ENCODE data around the gene SCFD2. TPM values are rescaled to one million over a fixed set of nuclear protein-coding genes. Genes with fewer than 3 reads are reported as not detected.
"Not testable (repeated sequence)": the region's sequence is repeated elsewhere in the genome, so short reads cannot be mapped to it uniquely, and the experiment has no call there.

Gene SCFD2
- total RNA-seq, 1 experiment from 2014 or later, result 8.4 TPM

DNA sequence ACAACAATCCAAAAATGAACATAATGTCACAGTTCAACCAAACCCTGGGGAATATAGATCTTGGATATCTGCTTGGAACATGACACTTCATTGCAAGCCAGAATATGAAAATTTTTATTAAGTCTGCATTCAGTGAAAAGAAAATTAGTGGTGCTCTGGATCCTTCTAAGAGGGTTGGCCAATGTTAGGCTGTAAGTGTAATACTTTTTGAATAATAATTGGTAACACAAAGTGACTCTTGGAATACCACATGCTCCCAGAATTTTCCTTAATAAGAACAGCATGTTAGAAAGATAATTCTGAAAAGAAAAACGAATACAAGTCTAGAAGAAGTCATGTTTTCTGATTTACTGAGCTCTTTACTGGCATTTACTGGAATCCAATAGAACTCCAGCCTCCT is 328.0 kb downstream of the SCFD2 start:
- Histone ChIP-seq H3K9me3 (ENCODE audit: low read depth, low read length, poor library complexity, severe bottlenecking) (no peaks in the 10 kb centered on the region), H3K4me3 (ENCODE audit: low read depth, low read length, poor library complexity, severe bottlenecking) (no peak overlapping the region), H3K27ac (ENCODE audit: low read depth, low read length, poor library complexity, severe bottlenecking) (no peak overlapping the region), H3K4me1 (ENCODE audit: insufficient read depth, low read length, poor library complexity, severe bottlenecking) (peaks cover 3% of the 10 kb centered on the region), H3K27me3 (replicated peaks; ENCODE audit: insufficient read depth, low read depth, low read length, poor library complexity) (no peaks in the 10 kb centered on the region), H3K36me3 (ENCODE audit: insufficient read depth, low read length, poor library complexity, severe bottlenecking) (no peaks in the 10 kb centered on the region)
- intact Hi-C loops (cut with micrococcal nuclease; ENCODE audit: unreplicated experiment), result no loop called here
- TF ChIP-seq, protein P1, sequence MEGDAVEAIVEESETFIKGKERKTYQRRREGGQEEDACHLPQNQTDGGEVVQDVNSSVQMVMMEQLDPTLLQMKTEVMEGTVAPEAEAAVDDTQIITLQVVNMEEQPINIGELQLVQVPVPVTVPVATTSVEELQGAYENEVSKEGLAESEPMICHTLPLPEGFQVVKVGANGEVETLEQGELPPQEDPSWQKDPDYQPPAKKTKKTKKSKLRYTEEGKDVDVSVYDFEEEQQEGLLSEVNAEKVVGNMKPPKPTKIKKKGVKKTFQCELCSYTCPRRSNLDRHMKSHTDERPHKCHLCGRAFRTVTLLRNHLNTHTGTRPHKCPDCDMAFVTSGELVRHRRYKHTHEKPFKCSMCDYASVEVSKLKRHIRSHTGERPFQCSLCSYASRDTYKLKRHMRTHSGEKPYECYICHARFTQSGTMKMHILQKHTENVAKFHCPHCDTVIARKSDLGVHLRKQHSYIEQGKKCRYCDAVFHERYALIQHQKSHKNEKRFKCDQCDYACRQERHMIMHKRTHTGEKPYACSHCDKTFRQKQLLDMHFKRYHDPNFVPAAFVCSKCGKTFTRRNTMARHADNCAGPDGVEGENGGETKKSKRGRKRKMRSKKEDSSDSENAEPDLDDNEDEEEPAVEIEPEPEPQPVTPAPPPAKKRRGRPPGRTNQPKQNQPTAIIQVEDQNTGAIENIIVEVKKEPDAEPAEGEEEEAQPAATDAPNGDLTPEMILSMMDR (conservative IDR thresholded peaks at IDR 0.05; ENCODE audit: low read depth, low read length), result no peak
- TF ChIP-seq EZH2 (IDR thresholded peaks at IDR 0.05; ENCODE audit: borderline replicate concordance, low read depth, low read length, poor library complexity, severe bottlenecking), result no peak
- ChIA-PET POLR2A (ENCODE audit: low non-redundant PET) (no interaction called here), CTCF (no interaction called here)
- DNase-seq (ENCODE audit: low spot score), result no peak
- no TSS peak for BruUV-seq (replicated peaks)

GRCh38 chr4:53032908-53033307 is 333.0 kb downstream of the SCFD2 start:
- BruUV-seq (replicated peaks); H3K9me3 ChIP-seq (ENCODE audit: low read depth, low read length, poor library complexity, severe bottlenecking); H3K4me3 ChIP-seq (ENCODE audit: low read depth, low read length, poor library complexity, severe bottlenecking); CTCF ChIA-PET; intact Hi-C loops (cut with micrococcal nuclease; ENCODE audit: unreplicated experiment); H3K36me3 ChIP-seq (ENCODE audit: insufficient read depth, low read length, poor library complexity, severe bottlenecking); H3K27ac ChIP-seq (ENCODE audit: low read depth, low read length, poor library complexity, severe bottlenecking); H3K4me1 ChIP-seq (ENCODE audit: insufficient read depth, low read length, poor library complexity, severe bottlenecking); H3K27me3 ChIP-seq (replicated peaks; ENCODE audit: insufficient read depth, low read depth, low read length, poor library complexity); POLR2A ChIA-PET (ENCODE audit: low non-redundant PET); DNase-seq (ENCODE audit: low spot score): not testable (repeated sequence)

- no peaks in the 10 kb centered on the region for H3K27me3 ChIP-seq (replicated peaks; ENCODE audit: insufficient read depth, low read depth, low read length, poor library complexity)
- no peaks in the 10 kb centered on the region for H3K36me3 ChIP-seq (ENCODE audit: insufficient read depth, low read length, poor library complexity, severe bottlenecking)
- no peaks in the 10 kb centered on the region for H3K9me3 ChIP-seq (ENCODE audit: low read depth, low read length, poor library complexity, severe bottlenecking)
- no peak overlapping the region for H3K27ac ChIP-seq (ENCODE audit: low read depth, low read length, poor library complexity, severe bottlenecking)
- H3K4me3 ChIP-seq (ENCODE audit: low read depth, low read length, poor library complexity, severe bottlenecking), result no peak overlapping the region
- no peaks in the 10 kb centered on the region for H3K4me1 ChIP-seq (ENCODE audit: insufficient read depth, low read length, poor library complexity, severe bottlenecking)
- no peak for DNase-seq (ENCODE audit: low spot score)
- ChIA-PET CTCF (no interaction called here), POLR2A (ENCODE audit: low non-redundant PET) (no interaction called here)
- no peak for TF ChIP-seq EZH2 (IDR thresholded peaks at IDR 0.05; ENCODE audit: borderline replicate concordance, low read depth, low read length, poor library complexity, severe bottlenecking)
- TF ChIP-seq, protein P1 (conservative IDR thresholded peaks at IDR 0.05; ENCODE audit: low read depth, low read length), result no peak
- no TSS peak for BruUV-seq (replicated peaks)
- intact Hi-C loops (cut with micrococcal nuclease; ENCODE audit: unreplicated experiment), result no loop called here
Observed at GRCh38 chr4:53026233-53026632, 339.6 kb downstream of the SCFD2 start.

DNA sequence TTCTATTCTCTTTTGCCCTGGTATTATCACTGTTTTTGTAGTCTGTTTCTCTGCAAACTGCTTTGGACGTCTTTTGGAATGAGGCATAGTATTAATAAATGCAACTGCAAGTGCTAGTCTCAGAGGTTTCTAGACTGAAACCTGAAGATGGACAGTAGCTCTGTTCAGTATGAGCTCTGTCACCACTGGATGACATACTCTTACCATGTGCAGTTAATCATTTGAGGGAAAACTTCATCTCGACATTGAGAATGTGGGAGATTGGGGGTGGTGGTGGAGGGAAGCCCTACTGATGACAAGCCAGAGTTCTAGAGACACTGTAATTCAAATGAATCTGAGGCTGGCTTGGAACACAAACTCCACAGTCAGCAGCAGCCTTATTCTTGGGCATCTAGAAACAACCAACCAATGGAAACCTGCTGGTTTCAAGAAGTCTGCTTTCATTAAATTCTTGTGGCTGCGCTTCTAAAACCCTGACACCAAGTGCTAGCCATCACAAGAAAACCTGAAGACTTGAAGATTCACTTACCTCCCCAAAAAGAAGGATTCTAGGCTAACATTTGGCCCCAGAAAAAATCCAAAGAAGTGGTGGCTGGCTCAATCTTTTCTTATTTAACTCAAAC is 342.1 kb downstream of the SCFD2 start:
- no peak overlapping the region for H3K4me3 ChIP-seq (ENCODE audit: low read depth, low read length, poor library complexity, severe bottlenecking)
- POLR2A ChIA-PET (ENCODE audit: low non-redundant PET), result no interaction called here
- no peaks in the 10 kb centered on the region for H3K27me3 ChIP-seq (replicated peaks; ENCODE audit: insufficient read depth, low read depth, low read length, poor library complexity)
- intact Hi-C loops (cut with micrococcal nuclease; ENCODE audit: unreplicated experiment), result no loop called here
- H3K36me3 ChIP-seq (ENCODE audit: insufficient read depth, low read length, poor library complexity, severe bottlenecking), result no peaks in the 10 kb centered on the region
- BruUV-seq (replicated peaks), result no TSS peak
- no peaks in the 10 kb centered on the region for H3K4me1 ChIP-seq (ENCODE audit: insufficient read depth, low read length, poor library complexity, severe bottlenecking)
- no peaks in the 10 kb centered on the region for H3K9me3 ChIP-seq (ENCODE audit: low read depth, low read length, poor library complexity, severe bottlenecking)
- H3K27ac ChIP-seq (ENCODE audit: low read depth, low read length, poor library complexity, severe bottlenecking), result no peak overlapping the region
- DNase-seq (ENCODE audit: low spot score), result no peak
- CTCF ChIA-PET, result no interaction called here
- TF ChIP-seq EZH2 (IDR thresholded peaks at IDR 0.05; ENCODE audit: borderline replicate concordance, low read depth, low read length, poor library complexity, severe bottlenecking), result no peak
- TF ChIP-seq, protein P1 (conservative IDR thresholded peaks at IDR 0.05; ENCODE audit: low read depth, low read length), result no peak

Data from A673 (cell line).